Hematopoietic multipotent progenitor cell treated with erythropoietin and hydrocortisone succinate and interleukin-3 and kit ligand, for 15 days (in vitro differentiated cells): ENCODE measurements around the gene ANXA1.
A peak's percentile ranks its signal among the peaks of the same experiment; 100 is the strongest.
"Not testable (repeated sequence)": the region's sequence is repeated elsewhere in the genome, so short reads cannot be mapped to it uniquely, and the experiment has no call there.

Experiments
- DNase-seq: peaks from one replicate; pipeline ENCODE4 v3.0.0-alpha.2; 2015; ENCODE audit warnings: low spot score

Gene ANXA1

DNA sequence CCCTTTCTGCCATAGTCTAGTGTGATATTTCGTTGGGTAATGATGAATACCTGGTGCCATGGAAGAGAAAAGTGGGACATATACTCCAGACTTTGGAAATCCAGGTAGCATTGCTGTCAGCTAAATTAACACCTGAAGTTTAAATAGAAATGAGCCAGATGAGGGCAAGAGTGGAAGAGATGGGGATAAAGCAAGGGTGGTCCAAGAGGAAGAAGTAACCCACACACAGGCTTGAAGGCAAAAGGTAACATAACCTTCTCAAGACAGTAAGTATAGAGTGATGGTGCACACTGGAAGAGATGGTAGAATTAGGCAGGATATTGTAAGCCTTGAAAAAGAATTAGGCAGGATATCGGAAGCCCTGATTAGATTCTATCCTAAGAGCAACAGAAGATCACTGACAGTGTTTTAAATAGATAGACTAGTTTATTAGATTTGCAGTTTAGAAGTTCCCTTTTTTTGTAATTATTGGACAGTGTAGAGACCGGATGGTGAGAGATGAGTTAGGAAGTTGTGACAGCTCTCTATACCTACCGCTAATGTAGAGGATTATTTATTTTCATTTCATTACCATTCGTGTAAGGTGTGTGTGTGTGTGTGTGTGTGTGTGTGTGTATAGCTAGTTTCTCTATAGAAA, 16.8 kb downstream of the ANXA1 start:
- no peak for DNase-seq

DNA sequence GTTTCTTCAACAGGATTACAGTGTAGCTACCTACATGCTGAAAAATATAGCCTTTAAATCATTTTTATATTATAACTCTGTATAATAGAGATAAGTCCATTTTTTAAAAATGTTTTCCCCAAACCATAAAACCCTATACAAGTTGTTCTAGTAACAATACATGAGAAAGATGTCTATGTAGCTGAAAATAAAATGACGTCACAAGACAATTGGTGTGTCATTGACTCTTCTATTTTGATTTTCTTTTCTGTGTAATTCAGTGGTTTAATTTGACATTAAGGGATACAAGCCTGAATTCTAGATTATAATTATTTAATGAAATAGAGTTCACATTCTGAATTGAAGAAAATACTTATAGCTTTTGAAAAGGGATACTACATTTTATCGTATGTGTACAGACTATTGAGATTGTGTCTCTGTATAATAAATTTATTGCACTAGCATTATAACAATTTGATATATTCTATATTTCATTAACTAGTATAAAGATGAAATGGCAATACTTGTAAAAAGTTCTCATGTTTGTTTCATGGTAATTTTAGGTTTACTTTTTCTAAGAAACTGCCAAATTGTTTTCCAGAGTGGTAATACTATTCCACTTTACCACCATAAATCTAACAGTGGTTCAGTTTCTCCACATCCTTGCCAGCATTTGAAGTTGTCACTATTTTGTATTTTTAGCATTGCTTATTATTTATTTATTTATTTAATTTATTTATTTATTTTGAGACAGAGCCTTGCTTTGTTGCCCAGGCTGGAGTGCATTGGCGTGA, 18.7 kb downstream of the ANXA1 start:
- no peak for DNase-seq

DNA sequence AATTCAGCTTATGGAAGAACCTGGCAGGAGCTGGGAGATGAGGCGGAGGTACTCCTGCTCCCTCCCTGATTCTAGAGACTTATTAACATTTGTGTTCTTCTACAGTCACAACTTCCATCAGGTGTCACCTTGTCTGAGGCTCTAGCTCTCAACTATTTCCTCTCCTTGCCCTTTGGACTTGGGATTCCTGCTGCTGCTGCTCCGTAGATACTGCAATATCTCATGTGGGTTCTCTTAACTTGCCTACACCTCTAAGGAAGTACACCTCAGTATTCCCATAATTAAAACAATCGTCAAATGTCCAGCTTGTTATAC, 21.2 kb downstream of the ANXA1 start:
- DNase-seq: no peak

DNA sequence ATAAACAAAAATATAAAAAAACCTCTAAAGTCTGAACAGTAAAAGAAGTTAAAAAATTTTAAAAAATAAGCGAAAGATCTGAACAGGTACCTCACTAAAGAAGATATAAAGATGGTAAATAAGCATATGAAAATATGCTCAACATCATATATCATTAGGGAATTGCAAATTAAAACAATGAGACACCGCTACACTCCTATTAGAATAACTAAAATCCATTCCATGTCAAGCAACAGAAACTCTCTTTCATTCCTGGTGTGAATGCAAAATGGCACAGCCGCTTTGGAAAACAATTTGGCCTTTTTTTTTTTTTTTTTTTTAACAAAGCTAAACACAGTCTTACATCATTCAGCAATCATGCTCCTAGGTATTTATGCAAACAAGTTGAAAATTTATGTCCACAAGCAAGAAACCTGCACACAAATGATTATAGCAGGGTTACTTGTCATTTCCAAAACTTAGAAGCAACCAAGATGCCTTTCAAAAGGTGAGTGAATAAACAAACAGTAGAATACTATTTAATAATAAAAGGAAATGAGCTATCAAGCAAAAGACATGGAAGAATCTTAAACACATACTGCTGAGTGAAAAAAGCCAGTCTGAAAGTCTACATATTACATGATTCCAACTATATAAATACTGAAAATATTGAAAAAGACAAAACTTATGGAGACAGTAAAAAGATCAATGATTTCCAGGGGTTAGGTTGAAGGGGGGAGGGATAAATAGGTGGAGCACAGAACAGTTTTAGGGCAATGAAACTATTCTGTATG, 22.1 kb downstream of the ANXA1 start:
- DNase-seq: no peak

DNA sequence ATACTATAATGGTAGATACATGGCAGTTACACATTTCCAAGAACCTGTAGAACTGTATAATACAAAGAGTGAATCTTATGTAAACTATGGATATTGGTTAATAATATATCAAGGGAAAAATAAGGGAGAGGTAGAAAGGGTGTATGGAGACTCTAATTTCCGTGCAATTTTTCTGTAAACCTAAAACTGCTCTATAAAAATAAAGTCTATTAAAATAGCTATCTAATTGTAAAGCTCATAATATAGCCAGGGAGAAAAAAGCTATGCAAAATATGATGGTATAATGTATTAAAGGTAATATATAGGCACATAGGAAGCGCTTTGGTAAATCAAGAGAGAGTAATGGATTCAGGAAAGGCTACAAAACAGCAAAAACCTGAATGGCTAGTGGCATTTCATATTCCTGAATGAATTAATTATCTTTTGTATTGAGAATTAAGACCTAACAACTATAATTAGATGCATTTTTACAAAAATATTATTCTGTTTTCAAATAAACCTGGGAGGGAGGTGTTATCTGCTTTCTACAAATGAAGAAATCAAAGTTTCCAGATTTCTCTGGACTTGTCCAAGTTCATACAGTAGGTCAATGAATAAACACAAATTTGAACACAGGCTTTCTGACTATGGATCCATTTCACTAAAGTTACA, 22.8 kb downstream of the ANXA1 start:
- DNase-seq: no peak

DNA sequence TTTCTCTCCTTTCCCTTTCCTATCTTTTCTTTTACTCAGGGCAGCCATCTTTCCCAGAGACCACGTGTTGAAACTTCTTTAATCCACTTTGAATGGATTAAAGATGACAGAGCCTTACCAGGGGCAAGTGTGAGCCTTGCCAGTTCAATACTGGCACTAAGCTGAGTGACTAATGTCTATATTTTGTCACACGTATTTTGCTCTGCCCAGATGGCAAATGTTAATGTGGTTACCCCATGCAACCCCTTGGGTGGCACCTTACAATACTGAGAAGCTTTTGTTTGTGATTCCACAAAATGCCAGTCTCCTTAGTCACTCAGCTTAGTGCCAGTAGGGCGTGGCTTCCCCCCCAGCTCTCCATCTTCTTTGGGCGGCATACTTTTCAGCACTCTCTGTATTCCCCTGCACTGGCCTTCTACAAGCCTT, 24.8 kb downstream of the ANXA1 start:
- DNase-seq: no peak

DNA sequence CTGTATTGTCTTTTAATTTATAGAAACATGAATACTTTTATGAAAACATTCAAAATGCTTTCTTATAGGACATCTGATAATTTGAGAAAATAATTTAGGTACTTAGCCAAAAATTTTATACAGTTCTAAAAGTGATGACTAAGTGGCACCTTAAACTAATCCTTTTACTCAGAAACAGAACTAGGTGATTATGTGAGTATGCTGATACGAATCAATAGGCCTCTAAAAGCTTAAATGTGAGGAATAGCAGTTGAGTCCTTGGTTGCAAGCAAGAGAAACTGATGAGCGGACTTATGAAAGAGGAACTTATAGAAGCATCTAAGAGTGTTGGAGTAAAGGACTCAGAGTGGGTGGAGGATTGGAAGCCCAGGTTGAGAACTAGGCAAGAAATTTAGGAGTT, 26.4 kb downstream of the ANXA1 start:
- no peak for DNase-seq

DNA sequence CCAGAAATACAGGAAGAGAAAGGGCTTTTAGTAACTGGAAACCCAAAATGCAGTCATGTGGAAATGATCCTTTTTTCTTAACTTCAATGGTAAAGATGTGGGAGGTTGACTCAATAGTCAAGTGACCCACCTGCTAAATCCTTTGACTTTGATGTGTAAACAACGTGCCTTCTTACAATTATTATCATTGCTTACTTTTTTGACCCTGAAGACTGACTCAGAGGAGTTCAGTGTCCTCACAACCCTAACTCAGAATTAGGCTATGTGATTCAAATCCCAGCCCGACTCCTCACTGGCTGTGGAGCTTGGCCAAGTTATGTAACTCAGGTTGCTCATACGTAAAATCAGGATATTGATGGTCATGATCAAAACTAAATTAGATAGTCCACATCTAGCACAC, 27.9 kb downstream of the ANXA1 start:
- DNase-seq: no peak

DNA sequence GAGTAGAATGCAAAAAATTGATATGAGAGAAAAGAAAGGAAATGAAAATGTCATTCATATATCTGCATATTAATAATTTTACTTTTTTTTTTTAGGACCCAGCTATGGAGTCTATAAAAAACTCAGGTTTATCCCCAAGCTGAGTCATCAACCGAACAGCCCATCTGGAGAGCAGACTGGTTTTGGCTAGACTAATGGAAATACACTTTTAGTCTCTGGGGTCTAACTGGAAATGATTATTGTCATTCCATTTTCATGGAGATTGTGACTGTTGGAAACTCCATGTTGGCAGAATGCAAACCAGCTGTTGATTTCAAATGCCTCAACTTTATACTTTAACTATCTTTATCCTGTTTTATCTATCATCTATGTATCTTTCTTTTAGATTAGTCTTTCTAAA, 28.7 kb downstream of the ANXA1 start:
- DNase-seq: no peak

DNA sequence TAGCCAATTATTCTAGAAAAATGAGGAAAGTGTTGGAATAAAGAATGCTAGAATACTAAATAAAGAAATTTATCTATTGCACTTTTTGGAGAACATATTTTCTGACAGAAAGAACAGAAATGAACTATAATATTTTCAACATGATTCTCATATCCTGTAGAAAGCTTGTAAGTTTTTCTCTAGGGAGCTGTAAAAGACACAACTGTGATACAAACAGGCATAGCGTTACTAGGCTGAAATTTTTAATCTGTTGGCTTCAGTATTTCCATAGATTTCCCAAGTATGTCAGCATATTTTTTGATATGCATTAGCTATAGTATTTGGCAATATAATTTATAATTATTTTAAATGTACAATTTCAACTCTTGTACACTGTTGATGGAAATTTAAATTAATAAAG, 31.3 kb downstream of the ANXA1 start:
- DNase-seq: no peak

DNA sequence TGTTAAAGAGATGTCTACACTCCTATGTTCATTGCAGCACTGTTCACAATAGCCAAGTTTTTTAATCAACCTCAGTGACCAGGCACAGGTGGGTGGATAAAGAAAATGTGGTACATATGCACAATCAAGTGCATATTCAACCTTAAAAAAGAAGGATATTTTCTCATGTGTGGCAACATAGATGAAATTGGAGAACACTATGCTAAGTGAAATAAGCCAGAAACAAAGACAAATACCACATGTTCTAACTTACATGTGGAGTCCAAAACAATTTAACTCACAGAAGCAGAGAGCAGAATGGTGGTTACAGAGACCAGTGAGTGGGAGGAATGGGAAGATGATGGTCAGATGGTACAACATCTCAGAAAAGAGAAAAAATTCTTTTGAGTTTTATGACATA, 31.8 kb downstream of the ANXA1 start:
- DNase-seq: no peak

DNA sequence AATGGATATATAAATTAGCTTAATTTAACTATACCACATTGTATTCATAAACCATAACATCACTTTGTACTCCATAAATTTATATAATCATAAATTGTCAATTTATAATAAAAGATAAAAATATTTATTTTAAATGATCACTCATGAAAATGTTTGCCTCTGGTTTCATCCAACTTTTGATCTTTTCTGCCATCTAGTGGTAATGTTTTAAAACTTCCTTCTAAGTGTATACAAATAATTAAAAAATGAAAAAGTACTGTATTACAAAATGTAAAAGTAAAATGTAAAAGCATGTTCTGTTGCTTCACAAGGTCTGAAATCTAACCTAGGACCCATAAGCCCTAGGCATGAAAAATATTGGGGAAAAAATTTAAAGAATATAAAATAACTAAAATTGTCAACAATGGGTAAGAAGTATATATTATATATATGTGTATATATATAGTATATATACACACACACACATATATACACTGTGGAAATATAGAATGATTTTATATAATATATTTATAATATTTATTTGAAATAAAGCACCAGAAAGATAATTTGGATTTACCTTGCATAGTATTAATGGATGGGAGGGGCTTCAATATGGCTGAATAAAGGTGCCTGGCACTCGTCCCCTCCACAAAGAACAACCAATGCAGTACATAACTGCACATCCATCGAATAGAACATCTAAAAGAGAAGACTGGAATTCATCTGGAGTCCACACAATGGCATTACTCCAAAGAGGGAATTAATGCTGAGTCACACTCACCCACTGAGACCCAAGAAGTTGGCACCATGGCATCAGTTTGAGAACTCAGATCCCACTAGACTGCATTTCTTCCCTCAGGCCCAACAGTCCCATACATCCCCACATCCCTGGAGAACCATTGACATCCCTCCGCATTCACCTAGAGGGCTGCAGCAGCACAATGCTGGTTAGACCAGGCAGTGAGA, 32.5 kb downstream of the ANXA1 start:
- peak; percentile 60 for DNase-seq

DNA sequence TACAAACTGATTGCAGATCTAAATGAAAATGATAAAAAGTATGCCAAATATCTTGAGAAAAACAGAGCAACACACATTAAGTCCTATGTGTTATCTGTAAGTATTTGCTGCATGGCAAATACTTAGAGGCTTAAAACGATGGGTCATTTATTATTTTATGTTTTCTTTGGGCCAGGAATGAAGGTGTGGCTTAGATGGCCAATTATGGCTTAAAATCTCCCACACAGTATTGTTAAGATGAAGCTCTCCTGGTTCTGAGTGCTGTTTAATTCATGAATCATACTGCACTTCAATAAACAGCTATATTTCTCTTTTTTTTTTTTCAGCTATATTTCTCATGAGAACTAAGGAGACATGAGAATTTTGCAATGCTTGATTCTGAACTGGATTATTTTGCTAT, 39.4 kb downstream of the ANXA1 start:
- DNase-seq: not testable (repeated sequence)

DNA sequence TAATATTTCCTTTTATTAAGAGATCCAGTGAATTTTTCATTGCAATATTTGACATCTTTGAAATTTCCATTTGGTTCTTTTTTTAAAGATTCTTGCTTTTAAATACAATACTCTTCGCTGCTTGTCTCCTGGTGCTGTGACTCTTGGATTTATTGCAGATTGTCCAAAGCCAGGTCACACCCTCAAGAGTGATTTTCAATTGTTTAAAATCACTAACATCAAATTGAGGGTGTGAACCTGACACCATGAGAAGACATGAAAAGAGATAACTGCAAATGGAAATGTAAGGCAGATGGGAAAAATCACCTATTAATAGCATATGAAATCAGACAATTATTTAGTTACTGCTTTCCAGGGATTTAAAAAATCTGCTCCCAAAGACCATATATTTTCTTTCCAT, 42.6 kb downstream of the ANXA1 start:
- no peak for DNase-seq

DNA sequence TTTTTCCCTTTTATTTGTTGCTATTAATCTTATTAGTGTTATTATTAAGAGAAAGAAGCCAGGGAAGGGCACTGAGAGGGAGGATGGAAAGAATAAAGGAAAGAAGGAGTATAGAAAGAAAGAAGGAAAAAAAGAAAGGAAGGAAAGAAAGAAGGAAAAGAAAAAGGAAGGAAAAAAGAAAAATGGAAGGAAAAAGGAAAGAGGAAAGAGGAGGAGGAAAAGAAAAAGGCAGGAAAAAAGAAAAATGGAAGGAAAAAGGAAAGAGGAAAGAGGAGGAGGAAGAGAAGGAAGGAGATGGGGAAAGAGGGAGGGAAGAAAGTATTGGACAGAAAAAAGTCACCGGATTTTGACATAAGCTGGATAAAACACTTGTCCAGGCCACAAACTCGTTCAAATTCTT, 47.8 kb downstream of the ANXA1 start:
- DNase-seq: no peak

DNA sequence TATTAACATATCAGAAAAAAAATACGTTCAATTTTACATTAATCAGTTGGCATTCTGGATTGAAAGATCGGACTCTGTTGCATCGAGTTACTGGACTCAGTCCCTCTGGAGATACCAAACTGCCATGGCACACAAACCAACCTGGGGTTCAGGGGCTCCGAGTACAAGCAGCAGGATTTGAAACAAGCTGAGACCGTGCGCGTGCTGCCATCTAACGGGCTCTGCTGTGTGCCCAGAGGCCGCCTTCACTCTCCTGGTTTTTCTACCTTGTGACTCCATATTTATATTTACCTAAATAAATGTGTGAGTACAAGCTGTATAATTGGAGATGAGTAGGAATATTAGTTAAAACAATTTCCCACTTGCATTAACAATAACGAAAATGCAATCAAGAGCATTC, 48.2 kb downstream of the ANXA1 start:
- DNase-seq: no peak

DNA sequence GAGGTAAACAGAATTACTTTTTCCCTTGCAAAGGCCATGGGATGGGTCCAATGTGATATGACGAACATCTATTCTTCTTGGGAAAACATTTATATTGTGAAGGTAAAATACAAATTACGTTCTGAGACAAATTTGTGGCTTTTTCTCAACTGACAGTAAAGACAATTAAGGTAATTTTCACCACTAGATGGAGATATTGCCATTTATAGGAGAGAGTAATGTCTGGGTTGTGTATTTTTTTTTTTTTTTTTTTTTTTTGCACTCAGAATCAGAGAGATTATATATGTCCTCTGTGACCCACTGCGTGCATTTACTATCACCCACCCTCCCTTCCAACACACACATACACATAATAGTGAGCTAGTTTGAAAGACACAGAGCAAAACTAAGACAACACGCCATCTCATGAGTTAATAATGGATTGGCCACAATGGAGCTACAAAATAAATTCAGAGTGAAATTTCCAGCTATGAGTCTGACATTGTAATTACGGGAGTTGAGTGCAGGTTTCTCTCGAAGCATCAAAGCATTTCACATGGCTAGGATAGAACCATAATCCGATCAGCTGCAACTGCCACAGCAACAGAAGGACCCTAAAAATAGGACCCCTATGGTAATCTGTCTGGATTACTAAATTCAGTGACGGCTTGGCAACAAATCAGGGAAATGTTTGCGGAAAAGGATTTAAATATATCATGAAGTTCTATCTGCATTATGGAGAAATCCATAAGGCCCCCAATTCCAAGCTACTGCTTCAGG, 49.2 kb downstream of the ANXA1 start:
- DNase-seq: peak; percentile 3

DNA sequence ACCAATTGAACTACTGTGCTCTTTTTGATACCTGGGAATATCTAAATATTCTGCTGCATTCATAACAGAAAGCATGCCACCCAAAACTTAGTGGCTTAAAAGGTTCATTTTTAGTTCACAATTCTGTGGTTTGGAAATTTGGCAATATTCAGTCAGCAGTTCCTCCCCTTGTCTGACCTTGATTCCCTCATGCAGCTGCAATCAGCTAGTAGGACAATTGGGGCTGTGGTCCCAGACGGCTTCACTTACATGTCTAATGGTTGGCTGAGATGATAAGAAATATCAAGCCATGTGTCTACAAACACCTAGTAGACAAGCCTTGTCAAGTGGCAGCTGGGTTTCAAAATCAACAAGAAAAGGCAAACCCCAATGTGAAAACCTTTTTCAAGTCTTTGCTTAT, 51.3 kb downstream of the ANXA1 start:
- no peak for DNase-seq

DNA sequence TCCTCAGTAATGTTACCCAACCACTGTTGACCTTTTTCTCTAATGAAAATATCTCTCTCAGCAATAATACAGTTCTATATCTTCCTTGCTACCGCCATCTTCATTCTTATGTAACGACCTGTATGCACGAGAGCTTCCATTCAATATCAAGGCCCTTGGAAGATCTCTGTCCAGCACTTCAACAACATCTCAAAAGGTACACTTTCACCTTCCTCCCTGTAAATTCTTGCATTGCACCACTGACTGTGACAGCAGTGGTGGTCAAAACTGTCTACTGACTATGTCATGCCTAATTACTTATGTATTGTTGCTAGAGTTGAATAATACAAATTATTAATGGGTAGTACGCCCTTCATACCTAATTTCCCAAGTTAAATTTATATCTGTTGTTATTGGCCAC, 53.3 kb downstream of the ANXA1 start:
- no peak for DNase-seq

DNA sequence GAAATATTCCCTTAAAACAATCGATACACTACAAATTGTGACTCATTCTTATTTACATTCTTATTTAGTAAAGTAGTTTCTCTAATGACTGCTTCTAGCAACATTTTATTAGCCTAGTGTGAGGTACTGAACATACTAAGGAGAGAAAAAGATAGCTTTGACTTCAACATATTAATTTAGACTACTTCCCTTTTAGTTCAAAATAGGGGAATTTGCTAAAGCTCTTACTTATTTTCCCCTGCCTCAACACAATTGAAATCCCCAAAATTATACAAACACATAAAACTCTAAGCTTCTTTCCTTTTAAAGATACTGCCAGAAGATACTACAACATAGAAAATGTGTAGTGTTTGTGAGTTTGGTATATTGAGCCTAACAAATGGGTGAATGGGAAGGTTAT, 55.2 kb downstream of the ANXA1 start:
- no peak for DNase-seq
